GM18511 (cell line): ENCODE measurements around the gene L3MBTL2.
A peak's percentile ranks its signal among the peaks of the same experiment; 100 is the strongest.
"Not testable (repeated sequence)": the region's sequence is repeated elsewhere in the genome, so short reads cannot be mapped to it uniquely, and the experiment has no call there.

Experiments used
- ATAC-seq: cut with Tn5 transposase; IDR thresholded peaks from one replicate; pipeline ENCODE4 v1.9.1; 2021; ENCODE audit warnings: mild to moderate bottlenecking, moderate library complexity; ENCODE audit not compliant: unreplicated experiment

The L3MBTL2 gene

DNA sequence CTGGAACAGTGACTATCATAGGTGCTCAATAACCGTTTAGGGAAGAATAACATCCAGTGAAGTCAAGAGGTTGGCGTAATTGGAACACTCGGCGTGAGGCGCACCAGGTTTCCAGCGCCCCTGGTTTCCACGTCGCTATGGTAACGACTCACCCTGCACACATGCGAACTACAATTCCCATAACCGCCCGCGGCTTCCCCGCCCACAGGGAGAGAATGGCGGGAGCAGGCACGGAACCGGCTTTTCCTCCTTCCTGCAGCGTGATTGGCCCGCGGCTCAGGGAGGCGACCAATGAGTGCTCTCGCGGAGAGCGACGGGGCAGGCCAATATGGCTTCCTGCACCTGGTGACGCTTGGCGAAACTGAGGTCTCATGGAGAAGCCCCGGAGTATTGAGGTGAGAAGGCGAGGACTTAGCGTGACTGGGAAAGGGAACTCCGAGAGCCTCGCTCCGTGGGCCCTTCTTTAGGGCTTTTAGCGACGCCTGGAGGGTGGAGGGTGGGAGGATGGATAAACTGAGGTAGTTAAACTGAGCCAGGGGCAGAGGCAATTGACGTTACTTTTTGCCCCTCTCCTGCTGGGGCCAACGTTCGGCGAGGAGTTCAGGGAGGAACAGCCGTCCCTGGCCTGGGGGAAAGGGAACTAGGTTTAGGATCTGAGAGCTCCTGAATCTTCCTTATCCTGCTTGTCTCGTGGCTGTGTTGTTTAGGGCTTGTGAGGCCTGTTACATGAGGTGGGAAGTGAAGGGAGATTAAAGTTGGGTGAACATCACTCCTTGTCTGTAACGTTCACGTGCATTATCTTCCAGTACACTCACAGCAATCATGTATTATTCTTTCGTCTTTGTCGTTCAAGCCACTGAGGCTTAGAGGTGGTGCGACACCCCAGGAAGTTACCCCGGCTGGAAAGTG is at the start of gene L3MBTL2:
L3MBTL2 (plus strand) TSS at position 321 of the 909 bp plus-strand sequence; CDS start at position 372, 51 bp downstream.
- peak; percentile 90 for ATAC-seq

DNA sequence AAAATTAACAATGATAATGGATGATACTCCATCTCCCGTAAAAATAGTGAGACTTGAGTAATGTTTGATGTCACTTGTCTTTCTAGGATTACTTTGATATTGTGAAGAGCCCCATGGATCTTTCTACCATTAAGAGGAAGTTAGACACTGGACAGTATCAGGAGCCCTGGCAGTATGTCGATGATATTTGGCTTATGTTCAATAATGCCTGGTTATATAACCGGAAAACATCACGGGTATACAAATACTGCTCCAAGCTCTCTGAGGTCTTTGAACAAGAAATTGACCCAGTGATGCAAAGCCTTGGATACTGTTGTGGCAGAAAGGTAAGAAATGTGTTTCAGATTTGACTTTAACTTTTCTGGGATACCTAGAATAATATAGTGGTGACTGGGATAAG is 48.0 kb upstream of the L3MBTL2 start:
- ATAC-seq = no peak

DNA sequence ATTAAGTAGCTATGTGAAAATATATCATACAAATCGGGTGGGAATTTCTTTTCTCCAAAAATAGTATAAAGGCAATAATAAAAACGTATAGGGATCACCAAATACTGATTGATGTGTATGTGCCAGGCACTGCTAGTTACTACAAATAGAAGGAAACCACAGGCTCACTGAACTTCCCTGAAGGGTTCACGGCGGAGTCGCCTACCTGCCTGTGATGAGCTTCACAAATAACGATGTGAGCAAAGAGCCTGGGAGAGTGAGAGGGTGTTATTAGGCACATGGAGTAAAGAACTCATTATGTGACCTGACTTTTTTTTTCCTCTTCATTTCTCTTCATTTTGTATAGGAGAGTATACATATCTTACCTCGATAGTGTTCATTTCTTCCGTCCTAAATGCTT is 36.0 kb upstream of the L3MBTL2 start:
- no peak for ATAC-seq

DNA sequence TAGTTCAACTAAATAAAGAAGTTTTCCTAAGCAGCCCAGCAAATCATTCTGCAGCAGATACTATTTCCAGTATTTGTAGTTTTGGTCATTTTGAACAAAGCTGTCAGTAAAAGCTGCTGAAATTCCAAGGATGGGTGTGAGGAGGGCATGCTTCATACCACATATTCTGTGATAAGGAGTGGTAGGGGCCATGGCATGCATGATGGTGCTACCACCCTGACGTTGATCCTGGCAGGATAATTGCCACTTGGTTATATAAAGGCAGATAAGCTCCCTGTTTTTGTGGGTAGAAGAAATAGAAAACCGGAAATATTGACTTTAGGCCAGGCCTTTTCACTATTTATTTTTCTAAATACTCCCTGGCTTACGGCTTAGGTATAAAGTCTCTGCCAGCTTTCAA is 33.1 kb upstream of the L3MBTL2 start:
- ATAC-seq = no peak

DNA sequence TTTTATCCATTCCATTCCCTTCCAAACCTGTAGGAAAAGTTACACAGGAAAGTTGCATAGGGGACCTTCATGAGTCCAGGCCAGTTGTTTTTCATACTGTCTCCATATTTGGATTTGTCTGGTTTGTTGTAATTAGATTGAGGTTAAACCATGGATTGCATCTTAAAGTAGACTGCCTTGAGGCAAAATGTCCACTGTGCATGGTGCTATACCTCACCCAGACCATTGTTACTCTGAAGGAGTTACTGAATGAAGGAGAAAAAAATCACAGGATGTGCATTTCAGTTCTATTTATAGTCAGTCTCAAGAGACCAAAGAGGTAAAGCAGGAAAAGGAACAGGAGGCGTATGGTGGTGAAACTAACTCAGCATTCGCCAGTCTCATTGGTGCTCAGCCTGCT is 29.6 kb upstream of the L3MBTL2 start:
- no peak for ATAC-seq

DNA sequence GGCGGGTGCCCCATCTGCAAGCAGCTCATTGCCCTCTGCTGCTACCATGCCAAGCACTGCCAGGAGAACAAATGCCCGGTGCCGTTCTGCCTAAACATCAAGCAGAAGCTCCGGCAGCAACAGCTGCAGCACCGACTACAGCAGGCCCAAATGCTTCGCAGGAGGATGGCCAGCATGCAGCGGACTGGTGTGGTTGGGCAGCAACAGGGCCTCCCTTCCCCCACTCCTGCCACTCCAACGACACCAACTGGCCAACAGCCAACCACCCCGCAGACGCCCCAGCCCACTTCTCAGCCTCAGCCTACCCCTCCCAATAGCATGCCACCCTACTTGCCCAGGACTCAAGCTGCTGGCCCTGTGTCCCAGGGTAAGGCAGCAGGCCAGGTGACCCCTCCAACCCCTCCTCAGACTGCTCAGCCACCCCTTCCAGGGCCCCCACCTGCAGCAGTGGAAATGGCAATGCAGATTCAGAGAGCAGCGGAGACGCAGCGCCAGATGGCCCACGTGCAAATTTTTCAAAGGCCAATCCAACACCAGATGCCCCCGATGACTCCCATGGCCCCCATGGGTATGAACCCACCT is 28.0 kb upstream of the L3MBTL2 start:
- no peak for ATAC-seq

DNA sequence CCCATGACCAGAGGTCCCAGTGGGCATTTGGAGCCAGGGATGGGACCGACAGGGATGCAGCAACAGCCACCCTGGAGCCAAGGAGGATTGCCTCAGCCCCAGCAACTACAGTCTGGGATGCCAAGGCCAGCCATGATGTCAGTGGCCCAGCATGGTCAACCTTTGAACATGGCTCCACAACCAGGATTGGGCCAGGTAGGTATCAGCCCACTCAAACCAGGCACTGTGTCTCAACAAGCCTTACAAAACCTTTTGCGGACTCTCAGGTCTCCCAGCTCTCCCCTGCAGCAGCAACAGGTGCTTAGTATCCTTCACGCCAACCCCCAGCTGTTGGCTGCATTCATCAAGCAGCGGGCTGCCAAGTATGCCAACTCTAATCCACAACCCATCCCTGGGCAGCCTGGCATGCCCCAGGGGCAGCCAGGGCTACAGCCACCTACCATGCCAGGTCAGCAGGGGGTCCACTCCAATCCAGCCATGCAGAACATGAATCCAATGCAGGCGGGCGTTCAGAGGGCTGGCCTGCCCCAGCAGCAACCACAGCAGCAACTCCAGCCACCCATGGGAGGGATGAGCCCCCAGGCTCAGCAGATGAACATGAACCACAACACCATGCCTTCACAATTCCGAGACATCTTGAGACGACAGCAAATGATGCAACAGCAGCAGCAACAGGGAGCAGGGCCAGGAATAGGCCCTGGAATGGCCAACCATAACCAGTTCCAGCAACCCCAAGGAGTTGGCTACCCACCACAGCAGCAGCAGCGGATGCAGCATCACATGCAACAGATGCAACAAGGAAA is 27.3 kb upstream of the L3MBTL2 start:
- ATAC-seq = no peak

DNA sequence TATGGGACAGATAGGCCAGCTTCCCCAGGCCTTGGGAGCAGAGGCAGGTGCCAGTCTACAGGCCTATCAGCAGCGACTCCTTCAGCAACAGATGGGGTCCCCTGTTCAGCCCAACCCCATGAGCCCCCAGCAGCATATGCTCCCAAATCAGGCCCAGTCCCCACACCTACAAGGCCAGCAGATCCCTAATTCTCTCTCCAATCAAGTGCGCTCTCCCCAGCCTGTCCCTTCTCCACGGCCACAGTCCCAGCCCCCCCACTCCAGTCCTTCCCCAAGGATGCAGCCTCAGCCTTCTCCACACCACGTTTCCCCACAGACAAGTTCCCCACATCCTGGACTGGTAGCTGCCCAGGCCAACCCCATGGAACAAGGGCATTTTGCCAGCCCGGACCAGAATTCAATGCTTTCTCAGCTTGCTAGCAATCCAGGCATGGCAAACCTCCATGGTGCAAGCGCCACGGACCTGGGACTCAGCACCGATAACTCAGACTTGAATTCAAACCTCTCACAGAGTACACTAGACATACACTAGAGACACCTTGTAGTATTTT is 26.6 kb upstream of the L3MBTL2 start:
- no peak for ATAC-seq

DNA sequence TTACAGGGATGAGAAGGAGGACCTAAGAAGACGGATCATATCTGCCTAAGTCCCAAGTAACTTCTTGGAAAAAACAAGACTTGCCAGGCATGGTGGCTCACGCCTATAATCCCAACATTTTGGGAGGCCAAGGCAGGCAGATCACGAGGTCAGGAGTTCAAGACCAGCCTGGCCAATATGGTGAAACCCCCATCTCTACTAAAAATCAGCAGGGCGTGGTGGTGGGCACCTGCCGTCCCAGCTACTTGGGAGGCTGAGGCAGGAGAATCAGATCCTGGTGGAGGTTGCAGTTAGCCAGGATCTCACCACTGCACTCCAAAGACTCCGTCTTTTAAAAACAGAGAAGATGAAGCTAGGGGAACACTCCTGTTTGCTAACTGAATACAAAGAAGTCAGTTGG is 24.8 kb upstream of the L3MBTL2 start:
- ATAC-seq = not testable (repeated sequence)

DNA sequence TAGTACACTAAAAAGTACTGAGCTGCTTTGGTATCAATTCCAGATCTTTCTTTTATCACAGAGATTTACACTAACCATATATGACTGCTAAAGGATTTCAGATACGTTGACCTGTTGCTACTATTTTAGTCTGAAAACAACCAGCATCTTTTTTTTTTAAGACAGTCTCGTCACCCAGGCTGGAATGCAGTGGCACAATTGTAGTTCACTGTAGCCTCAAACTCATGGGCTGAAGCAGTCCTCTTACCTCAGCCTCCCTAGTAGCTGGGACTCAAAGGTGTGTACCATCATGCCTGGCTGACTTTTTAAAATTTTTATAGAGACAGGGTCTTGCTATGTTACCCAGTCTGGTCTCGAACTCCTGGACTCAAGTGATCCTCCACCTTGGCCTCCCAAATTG is 24.2 kb upstream of the L3MBTL2 start:
- ATAC-seq = no peak

DNA sequence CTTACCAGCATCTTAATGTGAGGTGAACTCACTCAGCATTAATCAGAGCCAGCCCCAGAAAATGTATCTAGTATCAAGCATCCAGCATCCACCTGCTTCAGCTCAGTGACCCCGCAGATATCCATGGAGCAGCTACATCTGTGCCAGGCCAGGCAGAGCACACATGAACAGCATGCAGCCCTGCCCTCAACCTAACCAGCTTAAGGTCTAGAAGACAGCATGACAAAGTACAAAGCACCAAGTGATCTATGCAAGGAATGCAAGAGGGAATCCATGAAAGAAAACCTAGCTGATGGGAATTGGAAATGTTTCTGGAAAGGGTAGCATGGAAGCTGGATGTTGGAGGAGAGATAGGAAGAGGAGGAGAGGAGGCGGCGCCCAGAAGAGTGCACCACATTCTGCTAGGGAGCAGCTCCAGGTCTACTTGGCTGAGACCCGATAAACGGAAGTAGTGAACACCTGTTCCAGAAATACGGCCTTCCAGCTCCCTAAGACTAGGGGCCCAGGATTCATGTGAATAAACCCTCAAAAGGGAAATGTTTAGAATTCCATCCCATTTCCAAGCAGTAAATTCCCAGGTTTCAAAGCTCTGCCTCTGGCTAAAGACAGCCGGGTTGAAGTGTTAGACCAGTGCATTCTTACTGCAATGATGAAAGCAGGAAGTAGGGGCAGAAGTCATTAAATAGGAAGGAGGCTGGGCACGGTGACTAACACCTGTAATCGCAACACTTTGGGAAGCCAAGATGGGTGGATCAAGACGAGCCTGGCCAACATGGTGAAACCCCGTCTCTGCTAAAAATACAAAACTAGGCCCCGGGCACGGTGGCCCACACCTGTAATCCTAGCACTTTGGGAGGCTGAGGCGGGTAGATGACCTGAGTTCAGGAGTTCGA is 23.5 kb upstream of the L3MBTL2 start:
- no peak for ATAC-seq

DNA sequence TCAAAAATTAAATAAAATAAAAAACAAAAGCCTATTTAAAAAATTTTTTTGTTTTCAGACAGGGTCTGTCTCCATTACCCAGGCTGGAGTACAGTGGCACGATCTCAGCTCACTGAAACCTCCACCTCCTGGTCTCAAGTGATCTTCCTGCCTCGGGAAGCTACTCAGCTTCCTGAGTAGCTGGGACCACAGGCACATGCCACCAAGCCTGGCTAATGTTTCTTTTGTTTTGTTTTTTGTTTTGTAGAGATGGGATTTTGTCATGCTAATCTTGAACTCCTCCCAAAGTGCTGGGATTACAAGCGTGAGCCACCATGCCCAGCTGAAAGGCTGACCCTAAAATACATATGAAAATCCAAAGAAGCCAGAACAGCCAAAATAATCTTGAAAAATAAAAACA is 20.4 kb upstream of the L3MBTL2 start:
- ATAC-seq = no peak

DNA sequence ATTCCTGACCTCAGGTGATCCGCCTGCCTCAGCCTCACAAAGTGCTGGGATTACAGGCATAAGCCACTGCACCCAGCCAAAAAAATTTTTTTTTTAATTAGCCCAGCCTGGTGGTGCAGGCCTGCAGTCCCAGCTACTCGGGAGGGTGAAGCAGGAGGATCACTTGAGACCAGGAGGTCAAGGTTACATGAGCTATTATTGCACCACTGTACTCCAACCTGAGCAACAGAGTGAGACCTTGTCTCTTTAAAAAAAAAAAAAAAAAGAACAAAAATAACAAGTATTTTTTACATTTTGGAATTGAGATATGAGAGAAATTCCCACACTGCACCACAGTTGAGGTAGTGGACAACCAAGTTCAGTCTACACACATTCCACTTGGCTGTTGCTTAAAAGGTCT is 13.6 kb upstream of the L3MBTL2 start:
- ATAC-seq = no peak

DNA sequence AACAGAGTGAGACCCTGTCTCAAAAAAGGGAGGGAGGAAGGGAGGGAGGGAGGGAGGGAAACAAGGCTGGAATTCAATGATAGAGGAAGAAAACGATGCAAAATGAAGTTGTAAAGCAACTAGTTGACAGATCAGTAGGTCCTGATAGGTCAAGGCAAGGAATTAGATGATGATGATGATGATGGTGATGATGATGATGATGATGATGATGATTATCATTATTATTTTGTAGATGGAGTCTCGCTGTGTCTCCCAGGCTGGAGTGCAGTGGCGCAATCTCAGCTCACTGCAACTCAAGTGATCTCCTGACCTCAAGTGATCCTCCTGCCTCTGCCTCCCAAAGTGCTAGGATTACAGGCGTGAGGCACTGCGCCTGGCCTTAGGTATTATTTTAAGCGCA is 11.3 kb upstream of the L3MBTL2 start:
- ATAC-seq = no peak

DNA sequence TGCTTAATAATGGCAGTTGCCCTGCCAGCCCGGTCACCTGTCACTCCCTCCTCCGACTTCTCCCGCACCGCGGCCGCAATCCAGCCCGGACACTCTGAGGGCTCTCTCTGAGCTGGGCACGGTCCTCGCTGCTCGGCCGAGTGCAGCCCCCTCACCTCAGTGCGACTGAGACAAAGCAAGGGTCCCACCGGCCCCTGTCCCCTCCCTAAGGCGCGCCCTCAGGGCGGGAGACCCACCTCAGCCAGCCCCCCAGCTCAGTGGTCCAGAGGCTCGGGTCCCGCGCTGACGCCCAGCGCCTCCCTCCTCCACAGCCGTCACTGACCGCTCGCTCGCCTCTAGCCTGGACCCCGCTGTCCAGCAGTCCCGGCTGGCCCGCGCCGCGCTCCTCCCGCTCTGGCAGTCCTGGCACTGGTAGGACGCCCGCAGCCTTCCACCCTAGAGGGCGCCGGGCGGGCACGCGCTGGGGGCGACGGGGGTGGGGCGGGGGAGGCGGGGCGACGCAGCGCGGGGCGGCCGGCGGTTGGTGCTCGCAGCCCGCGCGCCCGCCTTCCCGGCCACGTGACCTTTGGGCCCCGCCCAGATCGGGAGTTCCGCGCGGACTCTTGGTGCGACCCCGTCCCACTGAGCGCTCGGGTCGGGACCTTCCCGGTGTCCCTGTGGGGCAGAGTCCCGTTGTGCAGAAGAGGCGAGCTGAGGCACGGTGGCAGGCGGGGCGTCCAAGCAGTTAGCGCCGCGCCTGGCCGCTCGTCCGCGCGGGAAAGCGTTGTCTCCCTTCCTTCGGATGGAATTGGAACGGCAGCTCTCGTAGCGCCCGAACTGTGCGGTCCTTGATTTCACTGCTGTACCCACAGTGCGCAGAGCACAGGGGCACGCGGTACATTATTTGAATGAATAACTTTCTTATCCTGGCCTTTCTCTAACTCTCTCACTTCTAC is 7.8 kb upstream of the L3MBTL2 start:
- ATAC-seq = peak; percentile 77

DNA sequence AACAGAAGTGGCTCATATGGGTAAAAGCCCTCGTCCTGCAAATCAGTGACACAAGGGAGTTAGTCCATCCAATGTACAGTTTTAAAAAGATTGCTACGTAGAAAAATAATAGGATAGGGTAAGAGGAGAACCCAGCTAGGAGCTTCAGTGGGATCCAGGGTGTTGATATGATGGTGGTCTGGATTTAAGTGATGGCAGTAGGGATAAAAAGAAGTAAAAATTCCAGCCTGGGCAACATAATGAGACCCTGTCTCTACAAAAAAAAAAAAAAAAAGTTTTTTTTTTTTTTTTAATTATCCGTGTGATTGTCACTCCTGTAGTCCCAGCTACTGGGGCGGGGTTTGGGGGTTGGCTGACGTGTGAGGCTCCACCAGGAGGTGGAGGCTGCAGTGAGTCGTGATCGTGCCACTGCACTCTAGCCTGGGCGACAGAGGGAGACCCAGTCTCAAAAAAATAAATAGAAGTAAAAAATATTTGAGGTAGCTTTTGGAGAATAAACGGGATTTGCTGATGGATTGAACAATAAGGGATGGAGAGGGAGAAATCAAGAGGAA is 7.0 kb upstream of the L3MBTL2 start:
- no peak for ATAC-seq

DNA sequence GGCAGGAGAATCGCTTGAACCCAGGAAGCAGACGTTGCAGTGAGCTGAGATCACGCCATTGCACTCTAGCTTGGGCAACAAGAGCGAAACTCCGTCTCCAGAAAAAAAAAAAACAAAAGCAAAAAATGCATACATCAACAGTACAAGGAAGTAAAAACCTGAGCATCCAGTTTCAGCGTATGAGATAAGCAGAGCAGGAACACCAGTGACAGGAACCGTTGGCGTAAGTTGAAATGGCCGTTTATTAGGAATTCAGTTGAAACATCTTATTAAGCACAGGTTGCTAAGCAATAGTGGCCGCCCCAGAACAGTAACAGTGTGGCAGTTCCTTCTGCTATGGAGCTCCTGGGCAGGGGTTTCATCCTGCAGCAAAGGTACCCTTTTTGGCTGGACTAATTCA is 4.0 kb upstream of the L3MBTL2 start:
- ATAC-seq = no peak

DNA sequence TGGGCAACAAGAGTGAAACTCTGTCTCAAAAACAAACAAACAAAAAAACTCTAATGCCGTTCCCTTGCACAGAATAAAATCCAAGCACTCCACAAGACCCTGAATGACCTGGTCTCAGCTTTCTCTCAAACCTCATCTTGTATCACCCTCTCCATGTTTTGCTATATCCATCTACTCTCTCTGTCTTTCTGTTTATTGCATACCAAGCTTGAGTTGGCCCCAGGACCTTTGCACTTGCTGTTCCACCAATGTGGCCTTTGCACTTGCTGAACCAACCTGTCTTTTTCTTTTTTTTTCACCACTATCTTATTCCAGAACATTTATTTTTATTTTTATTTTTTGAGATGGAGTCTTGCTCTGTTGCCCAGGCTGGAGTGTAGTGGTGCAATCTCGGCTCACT is 2.0 kb upstream of the L3MBTL2 start:
- no peak for ATAC-seq

DNA sequence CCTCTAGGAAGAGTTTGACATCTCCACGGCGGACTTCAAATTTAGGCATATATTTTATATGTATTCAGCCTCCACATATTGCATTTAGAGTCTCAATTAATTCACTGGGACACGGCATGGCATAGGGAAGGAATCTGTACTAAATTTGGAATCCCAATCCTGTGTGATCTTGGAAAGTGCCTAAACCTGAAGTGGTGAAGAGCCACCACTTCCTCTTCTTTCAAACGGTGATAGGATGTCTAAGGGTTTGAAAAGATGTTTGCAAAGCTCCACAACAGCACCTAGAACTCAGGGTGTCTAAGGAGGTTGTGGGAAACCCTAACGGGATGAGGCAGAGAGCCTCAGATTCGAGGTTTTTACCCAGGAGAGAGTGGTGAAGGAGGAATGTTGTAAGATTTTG is 1.0 kb upstream of the L3MBTL2 start:
- no peak for ATAC-seq
